HG02938 (cell line): ENCODE measurements around the gene MON2.
"Not testable (repeated sequence)": the region's sequence is repeated elsewhere in the genome, so short reads cannot be mapped to it uniquely, and the experiment has no call there.

Source experiments
- ATAC-seq: cut with Tn5 transposase; IDR thresholded peaks from one replicate; pipeline ENCODE4 v1.9.1; 2021; ENCODE audit warnings: mild to moderate bottlenecking, moderate library complexity; ENCODE audit not compliant: unreplicated experiment

The MON2 gene

DNA sequence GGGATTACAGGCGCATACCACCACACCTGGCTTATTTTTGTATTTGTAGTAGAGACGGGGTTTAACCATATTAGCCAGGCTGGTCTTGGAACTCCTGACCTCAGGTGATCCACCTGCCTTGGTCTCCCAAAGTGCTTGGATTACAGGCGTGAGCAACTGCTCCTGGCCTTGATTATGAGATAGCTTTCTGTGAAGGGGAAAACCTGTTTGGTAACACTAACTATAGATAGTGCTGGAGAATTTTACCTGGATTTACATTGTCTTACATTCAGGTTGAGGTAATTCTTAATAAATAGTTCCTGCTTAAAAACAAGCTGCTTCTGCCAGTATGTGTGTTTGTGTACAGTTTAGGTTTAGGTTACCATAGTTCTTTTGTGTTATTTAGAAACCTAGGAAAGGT is 77.1 kb downstream of the MON2 start:
- no peak for ATAC-seq

DNA sequence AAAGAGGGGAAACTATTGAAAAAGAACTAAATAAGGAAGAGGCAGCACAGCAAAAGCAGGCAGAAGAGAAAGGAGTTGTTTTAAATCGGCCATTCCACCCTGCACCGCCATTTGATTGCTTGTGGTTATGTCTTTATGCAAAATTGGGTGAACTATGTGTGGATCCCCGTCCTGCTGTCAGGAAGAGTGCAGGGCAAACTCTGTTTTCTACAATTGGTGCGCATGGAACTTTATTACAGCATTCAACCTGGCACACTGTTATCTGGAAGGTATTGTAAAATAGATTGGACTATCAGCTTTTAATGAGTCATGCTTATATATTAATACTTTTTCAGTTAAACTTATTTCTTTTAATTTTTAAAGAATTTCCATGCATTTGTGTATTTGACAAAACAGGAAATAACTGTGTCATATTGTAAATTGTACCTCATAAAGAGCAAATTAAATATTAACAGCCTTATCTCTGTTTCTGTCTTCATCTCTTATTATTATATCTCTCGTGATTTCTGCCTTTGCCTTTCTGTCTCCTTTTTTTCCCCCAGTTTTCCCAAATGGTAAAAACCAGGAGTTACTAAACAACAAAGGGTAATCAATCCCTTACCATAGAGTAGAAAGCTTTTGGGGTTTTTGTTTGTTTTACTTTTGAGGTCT is 86.4 kb downstream of the MON2 start:
- no peak for ATAC-seq

DNA sequence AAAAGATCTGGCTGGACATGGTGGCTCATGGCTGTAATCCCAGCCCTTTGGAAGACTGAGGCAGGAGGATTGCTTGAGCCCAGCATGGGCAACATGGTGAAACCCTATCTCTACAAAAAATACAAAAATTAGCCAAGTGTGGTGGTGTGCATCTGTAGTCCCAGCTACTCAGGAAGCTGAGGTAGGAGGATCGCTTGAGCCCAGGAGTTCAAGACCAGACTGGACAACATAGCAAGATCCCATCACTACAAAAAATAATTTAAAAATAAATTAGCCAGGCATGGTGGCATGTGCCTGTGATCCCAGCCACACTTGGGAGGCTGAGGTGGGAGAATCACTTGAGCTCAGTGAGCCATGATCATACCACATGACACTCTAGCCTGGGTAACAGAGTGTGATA is 92.7 kb downstream of the MON2 start:
- ATAC-seq: not testable (repeated sequence)

DNA sequence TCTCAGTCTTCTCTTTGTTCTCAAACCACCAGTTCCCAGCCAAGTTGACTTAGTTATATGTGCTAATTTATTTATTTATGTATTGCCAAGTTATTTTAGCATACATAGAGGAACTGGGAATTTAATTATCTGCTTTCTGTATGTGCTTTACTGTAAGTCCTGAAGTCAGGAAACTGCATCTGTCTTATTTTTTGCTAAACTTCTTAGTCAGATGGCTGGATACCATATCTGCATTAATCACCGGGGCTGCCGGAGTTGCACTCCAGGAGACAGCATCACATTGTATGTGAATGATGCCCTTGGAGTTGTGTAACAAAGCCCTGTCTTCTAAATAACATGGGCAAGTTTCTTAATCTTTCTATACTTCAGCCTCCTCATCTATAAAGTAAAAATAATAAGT is 96.2 kb downstream of the MON2 start:
- ATAC-seq: no peak

DNA sequence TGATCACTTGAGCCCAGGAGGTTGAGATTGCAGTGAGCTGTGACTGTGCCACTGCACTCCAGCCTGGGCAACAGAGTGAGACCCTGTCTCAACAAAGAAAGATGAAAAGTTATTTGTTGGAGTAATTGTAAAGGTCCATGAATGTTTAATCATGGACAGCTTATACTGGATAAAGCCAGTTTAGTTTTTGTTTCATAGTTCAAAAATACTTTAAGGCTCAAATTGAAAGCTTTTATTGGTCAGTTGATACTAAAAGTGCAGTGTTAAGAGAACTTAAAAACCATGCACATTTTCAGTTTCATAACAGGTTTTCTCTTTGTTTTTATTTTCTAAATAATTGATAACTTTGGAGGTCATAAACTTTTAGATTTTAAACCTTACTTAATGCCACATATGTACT is 108.4 kb downstream of the MON2 start:
- no peak for ATAC-seq

DNA sequence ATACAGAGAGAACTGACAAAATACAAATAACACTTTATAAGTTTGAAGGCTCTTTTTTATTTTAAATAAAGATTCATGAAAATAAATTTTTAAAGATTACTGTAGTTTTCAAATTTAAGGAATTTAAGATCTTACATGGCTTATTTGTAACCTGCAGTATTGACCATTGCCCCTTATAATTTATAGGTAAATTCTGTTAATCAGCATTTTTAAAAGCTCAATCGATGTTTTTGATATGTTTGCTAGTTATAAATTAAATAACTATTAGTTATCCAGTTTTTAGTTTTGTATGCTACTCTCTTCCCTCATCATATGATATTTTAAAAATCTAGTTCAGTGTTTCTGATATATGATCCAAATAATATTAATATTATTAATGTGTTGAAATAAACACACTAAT is 109.9 kb downstream of the MON2 start:
- no peak for ATAC-seq

DNA sequence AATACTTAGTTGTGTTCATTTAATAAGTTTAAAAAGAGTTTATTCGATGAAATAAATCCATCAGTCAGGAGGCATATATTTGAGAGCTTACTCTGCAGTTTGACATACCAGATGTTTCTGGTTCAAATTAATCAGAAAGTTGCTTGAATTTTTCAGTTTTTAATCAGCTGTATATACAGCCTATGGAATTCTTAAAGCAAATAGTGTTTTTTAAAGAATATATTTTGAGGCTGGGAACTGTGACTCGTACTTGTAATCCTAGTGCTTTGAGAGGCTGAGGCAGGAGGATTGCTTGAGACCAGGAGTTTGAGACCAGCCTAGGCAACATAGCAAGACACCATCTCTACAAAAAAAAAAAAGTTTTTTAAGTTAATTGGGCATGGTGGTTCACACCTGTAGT is 112.1 kb downstream of the MON2 start:
- ATAC-seq: no peak

- no peak for ATAC-seq
Measured at GRCh38 chr12:62581288-62582064, 114.8 kb downstream of the MON2 start.

GRCh38 chr12:62582065-62582366 is 115.4 kb downstream of the MON2 start:
- ATAC-seq: no peak

- no peak for ATAC-seq
Measured at GRCh38 chr12:62584619-62585018, 118.0 kb downstream of the MON2 start.

DNA sequence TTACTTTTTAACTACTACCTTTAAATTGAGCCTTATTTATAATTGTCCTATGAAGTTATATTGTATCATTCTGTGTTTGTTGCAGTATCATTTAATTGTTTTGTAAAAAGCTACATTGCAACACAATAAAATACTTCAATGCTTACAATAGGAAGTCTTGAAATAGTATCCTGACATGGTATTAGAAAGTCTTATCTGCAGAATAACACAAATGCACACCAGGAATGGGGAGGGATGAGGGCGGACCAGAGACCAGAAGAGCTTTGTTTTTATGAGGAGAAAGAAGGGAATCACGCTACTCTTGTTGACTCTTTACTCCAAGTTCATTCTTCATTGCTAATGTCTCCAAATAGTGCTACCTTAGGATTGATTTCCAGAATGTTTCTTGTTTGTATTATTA is 120.2 kb downstream of the MON2 start:
- ATAC-seq: no peak

DNA sequence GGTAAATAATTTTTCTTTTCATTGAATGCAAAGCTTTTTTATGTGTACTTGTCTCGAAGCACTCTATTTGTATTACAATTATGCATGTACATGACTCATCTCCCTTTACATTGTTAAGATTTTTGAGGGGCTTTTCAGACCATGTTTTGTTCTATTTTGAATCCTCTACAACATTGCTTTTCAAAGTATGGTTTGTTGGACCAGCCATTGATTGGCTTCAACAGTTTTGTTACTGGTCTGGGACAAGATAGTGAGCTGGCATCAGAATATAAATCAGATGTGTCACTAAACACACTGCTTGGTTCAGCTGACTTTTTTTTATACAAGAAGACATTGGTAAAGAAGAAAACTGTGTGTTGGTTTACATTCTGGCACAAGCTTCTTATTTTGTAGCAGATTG is 122.3 kb downstream of the MON2 start:
- ATAC-seq: no peak

GRCh38 chr12:62597253-62597652 is 130.6 kb downstream of the MON2 start:
- ATAC-seq: no peak

GRCh38 chr12:62598846-62599245 is 132.2 kb downstream of the MON2 start:
- ATAC-seq: no peak

GRCh38 chr12:62599854-62600437 is 133.3 kb downstream of the MON2 start:
- no peak for ATAC-seq

- ATAC-seq: no peak
Measured at GRCh38 chr12:62601765-62602164, 135.1 kb downstream of the MON2 start.

DNA sequence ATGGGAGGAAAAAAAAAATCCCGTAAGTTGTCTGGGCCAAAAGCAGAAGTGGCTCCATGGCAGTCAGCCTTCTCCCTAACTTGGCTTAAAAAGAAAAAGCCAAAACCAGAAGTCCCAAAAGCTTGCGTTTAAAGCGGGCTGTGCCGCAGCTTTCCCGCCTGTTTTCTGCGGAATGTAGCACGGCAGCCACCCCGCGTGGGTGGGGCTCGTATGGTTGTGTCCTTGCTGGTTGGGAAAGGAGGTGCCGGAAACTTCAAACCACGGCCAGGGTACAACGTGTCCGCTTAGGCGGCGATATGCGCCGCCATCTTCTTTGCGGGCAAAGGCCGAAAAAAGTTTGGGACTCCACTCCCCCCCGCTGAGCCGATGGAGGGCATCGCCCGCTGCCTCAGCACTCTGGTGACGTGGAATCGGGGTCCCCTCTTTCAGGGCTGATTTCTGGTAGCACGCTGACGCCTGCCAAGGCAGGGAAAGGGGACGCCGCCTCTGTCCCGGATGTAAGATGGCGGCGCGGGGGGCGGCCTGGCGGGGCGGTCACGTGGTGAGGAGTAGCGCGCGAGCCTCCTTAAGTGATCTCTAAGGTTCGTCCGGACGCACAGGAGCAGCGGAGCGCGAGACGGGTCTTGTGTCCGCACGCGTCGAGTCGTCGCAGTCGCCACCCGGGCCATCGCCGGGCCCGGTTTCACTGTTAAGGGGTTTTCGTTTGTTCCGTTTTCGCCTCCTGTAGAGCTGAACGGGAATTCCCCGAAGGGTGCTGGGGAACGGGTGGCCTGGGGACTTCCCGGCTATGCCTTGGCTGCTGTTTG is 135.8 kb downstream of the MON2 start:
- ATAC-seq: peak; percentile 67

DNA sequence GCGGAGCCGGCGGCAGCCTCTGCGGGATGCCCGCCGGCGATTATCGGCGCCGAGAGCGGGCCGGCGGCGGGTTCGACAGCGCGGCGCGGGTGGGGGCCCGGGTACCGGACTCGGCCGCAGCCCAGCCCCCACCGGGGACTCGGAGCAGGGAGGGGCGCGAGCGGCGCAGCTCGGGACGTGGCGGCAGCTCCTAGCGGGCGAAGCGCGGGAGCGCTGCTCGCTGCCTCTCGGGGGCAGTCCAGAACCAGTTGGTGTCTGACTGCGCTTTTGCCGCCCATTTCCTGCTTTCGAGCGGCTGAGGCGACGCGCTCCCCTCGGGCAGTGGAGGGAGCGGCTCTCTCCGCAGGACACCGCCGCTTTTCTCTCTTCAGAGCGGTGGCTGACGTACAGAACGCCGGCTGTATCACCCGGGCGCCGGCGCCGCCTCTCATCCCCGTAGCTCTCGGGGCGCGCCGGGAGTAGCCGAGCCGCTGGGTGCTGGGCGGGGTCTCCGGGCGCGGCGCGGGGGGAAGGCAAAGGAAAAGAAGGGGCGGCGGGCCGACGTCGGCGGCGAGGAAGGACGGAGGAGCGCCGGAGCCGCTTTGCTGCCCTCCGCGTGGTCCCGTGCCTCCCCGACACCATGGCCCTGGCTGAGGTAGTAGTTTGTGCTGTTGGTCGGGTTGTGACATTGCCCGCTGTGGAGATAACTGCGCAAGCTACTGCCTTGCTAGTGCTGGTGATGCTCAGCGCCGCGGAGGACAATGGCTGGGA is 136.6 kb downstream of the MON2 start:
- ATAC-seq: peak; percentile 59

DNA sequence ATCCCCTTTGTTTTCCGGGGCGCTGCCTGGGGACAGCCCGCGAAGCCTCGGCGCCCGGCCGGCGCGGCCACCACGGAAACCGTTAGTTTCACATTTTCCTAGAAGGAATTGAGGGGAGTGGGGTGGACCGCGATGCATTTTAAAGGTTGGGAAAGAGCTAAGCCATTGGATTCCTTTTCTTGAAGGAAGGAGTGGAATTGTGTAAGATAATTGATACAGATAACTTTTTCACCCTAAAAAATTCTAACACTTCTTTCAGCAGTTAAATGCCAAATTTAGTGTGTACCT is 137.1 kb downstream of the MON2 start:
- ATAC-seq: no peak

DNA sequence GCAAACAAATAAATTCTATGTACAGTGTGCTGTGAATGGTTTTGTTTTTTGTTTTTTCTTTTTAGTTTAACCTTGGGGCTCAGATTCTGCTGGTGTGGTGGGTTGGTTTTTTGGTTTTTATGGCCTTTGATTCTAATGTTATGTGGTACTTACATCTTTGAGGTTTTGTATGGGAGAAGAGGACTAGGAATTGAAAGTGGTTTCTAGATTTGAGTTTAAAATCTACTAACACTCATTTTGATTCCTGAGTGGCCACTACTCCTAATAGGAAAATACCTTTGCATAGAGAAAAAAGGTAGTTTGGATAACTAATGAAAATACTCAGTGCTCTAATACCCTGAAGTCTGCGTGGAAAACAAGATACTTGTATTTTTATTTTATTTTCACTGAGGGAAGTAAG is 137.7 kb downstream of the MON2 start:
- no peak for ATAC-seq

DNA sequence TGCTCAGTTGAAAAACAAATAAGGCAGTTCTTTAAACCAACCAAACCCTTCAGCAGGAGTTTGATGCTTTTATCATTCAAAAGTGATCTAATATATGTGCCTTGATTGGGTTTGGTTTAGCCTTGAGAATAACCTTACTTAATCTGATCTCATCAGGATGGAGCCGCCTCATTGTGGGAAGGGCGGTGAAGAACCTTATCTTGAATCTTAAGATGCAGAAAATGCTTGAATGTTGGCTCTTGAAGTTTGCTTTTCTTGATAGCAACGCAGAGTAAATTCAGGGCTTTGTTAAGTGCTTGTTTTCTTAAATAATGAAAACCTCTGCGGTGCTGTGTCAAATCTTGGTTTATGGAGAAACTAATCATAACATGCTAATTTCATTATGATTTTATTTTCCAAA is 138.2 kb downstream of the MON2 start:
- no peak for ATAC-seq
